ENCODE results near the gene CAPG. TPM values are rescaled to one million over a fixed set of nuclear protein-coding genes. Genes with fewer than 3 reads are reported as not detected.
A peak's percentile ranks its signal among the peaks of the same experiment; 100 is the strongest.

Gene CAPG
- total and polyA plus RNA-seq, 9 of the 15 experiments (the other 6 are each of a cell fraction or from before 2014, with no cell fraction given): 10.6 to 90.4 (median 56.0) TPM

- ChIA-PET POLR2A (interaction anchor here (0.5 to 63.9 kb wide), 4 partner anchors 8 to 140 kb away, joined by 4 to 1576 read pairs (median 5); partner anchors contain the start of gene MAT2A), CTCF (ENCODE audit: low intra/inter-chr PET ratio) (no interaction called here)
- FAIRE-seq (no peak), ATAC-seq (no peak), DNase-seq (ENCODE audit: extremely low read depth in 1 of 4, low spot score in 3 of 4) (no peak)
- in situ Hi-C loops (cut with MboI): no loop called here
- Histone ChIP-seq H4K20me1 (replicated peaks; ENCODE audit: control insufficient read depth, insufficient read depth, low read length) (no peaks in the 10 kb centered on the region), H3K9me3 (replicated peaks; ENCODE audit: control insufficient read depth, insufficient read depth, low read depth, low read length) (no peaks in the 10 kb centered on the region; the same call in 1 of the 2 replicates), H3K79me2 (ENCODE audit: control insufficient read depth, insufficient read depth, low read length) (no peaks in the 10 kb centered on the region; the same call in 2 of the 3 replicates), H3K9ac (ENCODE audit: insufficient read depth in 1 of 2, low read depth in 2 of 2, low read length in 2 of 2) (no peak overlapping the region), H3K27ac (ENCODE audit: extremely low read depth, low read depth, low read length) (no peak overlapping the region), H3K4me2 (ENCODE audit: insufficient read depth, low read length) (no peak overlapping the region), H2AFZ (ENCODE audit: low read depth, low read length) (no peak overlapping the region), H3K4me3 (no peak overlapping the region), H3K27me3 (ENCODE audit: control insufficient read depth in 2 of 2, insufficient read depth in 2 of 2, low read length in 2 of 2) (no peaks in the 10 kb centered on the region), H3K36me3 (ENCODE audit: control insufficient read depth, insufficient read depth, low read length) (peaks cover 2% of the 10 kb centered on the region; the same call in 1 of the 3 replicates), H3K9me1 (ENCODE audit: control insufficient read depth, insufficient read depth, low read length) (no peaks in the 10 kb centered on the region), H3K4me1 (replicated peaks in 1 of 2; ENCODE audit: control insufficient read depth in 2 of 2, insufficient read depth in 2 of 2, low read length in 2 of 2) (peaks cover 15 to 20% of the 10 kb centered on the region in 2 experiments)
- BruUV-seq (replicated peaks): no TSS peak
- TF ChIP-seq C11orf30 (IDR thresholded peaks at IDR 0.05; ENCODE audit: low read depth) (peak; percentile 13; the same call in 1 of the 2 replicates), ZNF316 (IDR thresholded peaks at IDR 0.05) (0 out of 2 replicates have a peak, but pooled peaks have one; percentile 7), ZNF780A (CRISPR knock-in tag; IDR thresholded peaks at IDR 0.05) (no peak), RBM34 (IDR thresholded peaks at IDR 0.05; ENCODE audit: borderline replicate concordance, insufficient read depth, low read length) (no peak), SIN3A (IDR thresholded peaks at IDR 0.05; ENCODE audit: borderline replicate concordance in 2 of 2, control insufficient read depth in 1 of 2, low read depth in 2 of 2, low read length in 2 of 2) (no peak), CREBBP (IDR thresholded peaks at IDR 0.05; ENCODE audit: low read depth, low read length) (no peak), PHTF2 (CRISPR knock-in tag; IDR thresholded peaks at IDR 0.05) (no peak), CCNT2 (IDR thresholded peaks at IDR 0.05; ENCODE audit: borderline replicate concordance, extremely low read depth, insufficient read length, low read depth, low read length) (no peak), FOXJ2 (tag; IDR thresholded peaks at IDR 0.05) (no peak)
- TF ChIP-seq, protein P1, sequence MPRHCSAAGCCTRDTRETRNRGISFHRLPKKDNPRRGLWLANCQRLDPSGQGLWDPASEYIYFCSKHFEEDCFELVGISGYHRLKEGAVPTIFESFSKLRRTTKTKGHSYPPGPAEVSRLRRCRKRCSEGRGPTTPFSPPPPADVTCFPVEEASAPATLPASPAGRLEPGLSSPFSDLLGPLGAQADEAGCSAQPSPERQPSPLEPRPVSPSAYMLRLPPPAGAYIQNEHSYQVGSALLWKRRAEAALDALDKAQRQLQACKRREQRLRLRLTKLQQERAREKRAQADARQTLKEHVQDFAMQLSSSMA (CRISPR knock-in tag; IDR thresholded peaks at IDR 0.05): no peak
- 62% methylated on average over 14 of the region's 15 CpGs for WGBS (ENCODE audit: insufficient coverage, low coverage, missing lambda C conversion rate)
- intact Hi-C loops (cut with micrococcal nuclease): no loop called here
These were observed 4.7 kb downstream of the CAPG start for GRCh38 chr2:85405201-85406059.
